EL (cell line): ENCODE results near the gene PPP4R3B.
"Not testable (repeated sequence)": the region's sequence is repeated elsewhere in the genome, so short reads cannot be mapped to it uniquely, and the experiment has no call there.

Experiments
- DNase-seq: peaks from one replicate; pipeline ENCODE4 v3.0.0-alpha.2; 2016

The PPP4R3B gene

GRCh38 chr2:55617175-55618024 is at the start of gene PPP4R3B:
PPP4R3B (minus strand) TSS chr2:55617622; CDS start chr2:55617285, 337 bp downstream.
- peak; percentile 99 for DNase-seq

GRCh38 chr2:55653255-55653654 is 35.8 kb upstream of the PPP4R3B start:
- DNase-seq, result no peak

GRCh38 chr2:55649211-55649610 is 31.8 kb upstream of the PPP4R3B start:
- DNase-seq, result no peak

GRCh38 chr2:55636831-55637230 is 19.4 kb upstream of the PPP4R3B start:
- no peak for DNase-seq

- no peak for DNase-seq
Measured at GRCh38 chr2:55628931-55629330, 11.5 kb upstream of the PPP4R3B start.

- no peak for DNase-seq
Measured at GRCh38 chr2:55627915-55628314, 10.5 kb upstream of the PPP4R3B start.

GRCh38 chr2:55621802-55622201 is 4.4 kb upstream of the PPP4R3B start:
- DNase-seq, result no peak

GRCh38 chr2:55620123-55620779 is 2.8 kb upstream of the PPP4R3B start:
- peak; percentile 20 for DNase-seq

GRCh38 chr2:55618275-55619055 is 1.0 kb upstream of the PPP4R3B start:
- DNase-seq, result peak; percentile 63

- DNase-seq, result no peak
Measured at GRCh38 chr2:55618025-55618274, 528 bp upstream of the PPP4R3B start.

GRCh38 chr2:55616551-55617174 is 759 bp downstream of the PPP4R3B start:
- peak; percentile 48 for DNase-seq

GRCh38 chr2:55611997-55612396 is 5.4 kb downstream of the PPP4R3B start:
- no peak for DNase-seq

GRCh38 chr2:55610954-55611743 is 6.3 kb downstream of the PPP4R3B start:
- no peak for DNase-seq

GRCh38 chr2:55609938-55610578 is 7.4 kb downstream of the PPP4R3B start:
- no peak for DNase-seq

GRCh38 chr2:55609193-55609794 is 8.1 kb downstream of the PPP4R3B start:
- no peak for DNase-seq

GRCh38 chr2:55607717-55608116 is 9.7 kb downstream of the PPP4R3B start:
- no peak for DNase-seq

- DNase-seq, result no peak
Measured at GRCh38 chr2:55604027-55604565, 13.3 kb downstream of the PPP4R3B start.

GRCh38 chr2:55601849-55602248 is 15.6 kb downstream of the PPP4R3B start:
- DNase-seq, result no peak

- no peak for DNase-seq
Measured at GRCh38 chr2:55598056-55598795, 19.2 kb downstream of the PPP4R3B start.

GRCh38 chr2:55596795-55597194 is 20.6 kb downstream of the PPP4R3B start:
- not testable (repeated sequence) for DNase-seq
